ENCODE measurements around the gene ZNF302. TPM values are rescaled to one million over a fixed set of nuclear protein-coding genes. Genes with fewer than 3 reads are reported as not detected.

ZNF302 gene
- total RNA-seq, 6 donors from 2014 or later: 14.0 to 30.7 (median 26.2) TPM

GRCh38 chr19:34732612-34733211 is 55.2 kb downstream of the ZNF302 start:
- Histone ChIP-seq H3K4me3 (peak overlapping the region; percentile 59 to 81 (median 72)), H3K36me3 (peaks cover 0 to 19% (median 4%) of the 10 kb centered on the region in 4 donors), H3K27ac (peak overlapping the region; percentile 96 to 100 (median 97)), H3K4me1 (peaks cover 22 to 30% (median 24%) of the 10 kb centered on the region in 4 donors), H3K9me3 (peaks cover 0 to 11% (median 3%) of the 10 kb centered on the region in 4 donors), H3K27me3 (no peaks in the 10 kb centered on the region)
- DNase-seq (peak in 1 of 2 donors; percentile 33), ATAC-seq (ENCODE audit: low FRiP score in 2 of 2) (no peak)
- TF ChIP-seq EP300 (IDR thresholded peaks at IDR 0.05) (no peak), POLR2AphosphoS5 (IDR thresholded peaks at IDR 0.05) (no peak), POLR2A (IDR thresholded peaks at IDR 0.05) (no peak), CTCF (IDR thresholded peaks at IDR 0.05) (no peak)
- WGBS, 2 donors: 47 to 72% methylated on average over 3 to 15 of the region's 15 CpGs

GRCh38 chr19:34733266-34733745 is 55.8 kb downstream of the ZNF302 start:
- Histone ChIP-seq H3K36me3 (peaks cover 0 to 24% (median 7%) of the 10 kb centered on the region in 4 donors), H3K4me1 (peaks cover 22 to 30% (median 24%) of the 10 kb centered on the region in 4 donors), H3K27me3 (no peaks in the 10 kb centered on the region), H3K4me3 (peak overlapping the region; percentile 59 to 81 (median 72)), H3K27ac (peak overlapping the region; percentile 96 to 100 (median 97)), H3K9me3 (peaks cover 0 to 17% (median 7%) of the 10 kb centered on the region in 4 donors)
- DNase-seq: no peak
- ATAC-seq (ENCODE audit: low FRiP score in 2 of 2): peak; percentile 5 to 46
- 0 to 2% methylated on average over 13 of the region's 13 CpGs for WGBS, 2 donors
- peak; percentile 26 to 27 for TF ChIP-seq POLR2AphosphoS5 (IDR thresholded peaks at IDR 0.05)
- no peak for TF ChIP-seq POLR2A (IDR thresholded peaks at IDR 0.05)
- peak in 1 of 6 experiments; percentile 1 for TF ChIP-seq CTCF (IDR thresholded peaks at IDR 0.05)
- peak in 1 of 4 donors; percentile 5 for TF ChIP-seq EP300 (IDR thresholded peaks at IDR 0.05)

GRCh38 chr19:34733746-34734536 is 56.5 kb downstream of the ZNF302 start, which contains the start of gene ZNF181:
Gene ZNF181 (plus strand): TSS chr19:34734243. CDS start chr19:34735038, 795 bp downstream.
- WGBS, 2 donors: 0% methylated on average over 16 to 53 of the region's 67 CpGs
- H3K27ac ChIP-seq: peak within 1 kb of the TSS; percentile 96 to 100 (median 97)
- TF ChIP-seq EP300 (IDR thresholded peaks at IDR 0.05) (peak in 1 of 4 donors; percentile 70), CTCF (IDR thresholded peaks at IDR 0.05) (peak in 1 of 6 experiments; percentile 13), POLR2AphosphoS5 (IDR thresholded peaks at IDR 0.05) (peak; percentile 70 to 76), POLR2A (IDR thresholded peaks at IDR 0.05) (peak in 2 of 4 donors; percentile 65 to 85)
- peak; percentile 89 to 94 for DNase-seq
- H3K9me3 ChIP-seq: peaks cover 0 to 22% (median 12%) of the 10 kb centered on the region in 4 donors
- H3K27me3 ChIP-seq: no peaks in the 10 kb centered on the region
- H3K36me3 ChIP-seq: peaks cover under 1 to 29% (median 13%) of the 10 kb centered on the region in 4 donors
- ATAC-seq (ENCODE audit: low FRiP score in 2 of 2): peak; percentile 96 to 97
- peaks cover 22 to 30% (median 24%) of the 10 kb centered on the region in 4 donors for H3K4me1 ChIP-seq
- H3K4me3 ChIP-seq: peak within 1 kb of the TSS; percentile 59 to 81 (median 72)

DNA sequence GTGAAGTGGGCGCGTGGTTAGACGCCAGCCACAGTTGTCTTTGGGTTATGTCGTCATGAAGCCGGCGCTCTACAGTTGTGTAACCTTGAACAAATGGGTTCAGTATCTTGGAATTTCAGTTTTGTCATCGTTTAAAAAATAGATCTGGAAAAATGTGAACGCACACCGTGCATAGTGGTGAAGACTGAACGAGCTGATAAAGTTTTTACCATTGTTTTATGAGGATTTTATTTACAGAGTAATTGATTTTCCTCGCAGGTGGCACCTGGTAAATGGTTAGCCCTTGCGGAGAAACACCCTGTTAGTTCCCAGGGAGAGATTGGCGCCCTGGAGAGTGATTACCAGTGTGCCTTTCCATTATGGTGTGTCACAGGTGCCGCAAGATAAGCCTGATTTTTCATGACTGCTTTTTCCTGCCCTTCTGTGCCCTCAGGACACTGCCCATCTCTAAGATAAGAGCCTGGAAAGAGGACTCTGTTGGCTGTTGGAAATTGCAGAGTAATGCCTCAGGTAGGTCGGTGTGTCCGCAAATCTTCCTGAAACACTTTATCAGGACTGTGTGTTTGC is 57.1 kb downstream of the ZNF302 start:
- ATAC-seq (ENCODE audit: low FRiP score in 2 of 2): no peak

More for the DNA sequence above, 57.1 kb downstream of the ZNF302 start:
- H3K4me1 ChIP-seq: peaks cover 22 to 30% (median 24%) of the 10 kb centered on the region in 4 donors
- peaks cover 0 to 29% (median 18%) of the 10 kb centered on the region in 4 donors for H3K9me3 ChIP-seq
- H3K4me3 ChIP-seq: peak overlapping the region; percentile 59 to 81 (median 72)
- DNase-seq: no peak
- H3K36me3 ChIP-seq: peaks cover 7 to 36% (median 20%) of the 10 kb centered on the region in 4 donors
- TF ChIP-seq POLR2A (IDR thresholded peaks at IDR 0.05) (peak in 1 of 4 donors; percentile 11), POLR2AphosphoS5 (IDR thresholded peaks at IDR 0.05) (no peak), EP300 (IDR thresholded peaks at IDR 0.05) (no peak), CTCF (IDR thresholded peaks at IDR 0.05) (no peak)
- WGBS, 2 donors: 16 to 18% methylated on average over 15 to 16 of the region's 16 CpGs
- peak overlapping the region; percentile 96 to 100 (median 97) for H3K27ac ChIP-seq
- no peaks in the 10 kb centered on the region for H3K27me3 ChIP-seq

Small RNA genes within 50 kb of the gene (small RNA-seq; reads per million reads assigned to genes)
- 0 reads per million in 4 donors for gene RF00611

Other genes with a start within 250 kb of the ZNF302 start
- gene UBA2, start 249.3 kb upstream of the ZNF302 start, total RNA-seq: 100 to 1,000 TPM in 1 of 6 donors, 10 to 100 TPM in 5; 40.3 to 107 (median 61.3) TPM
- 10 to 100 TPM; 18.7 to 93.3 (median 56.9) TPM for gene WTIP, start 195.9 kb upstream of the ZNF302 start, total RNA-seq
- gene SCGB2B2, start 519 bp upstream of the ZNF302 start, total RNA-seq: 1 to 10 TPM in 4 of 6 donors, under 1 TPM in 2; 0.47 to 4.6 (median 1.7) TPM
- 10 to 100 TPM in 3 of 6 donors, 1 to 10 TPM in 3; 2.3 to 29.3 (median 10.2) TPM for gene ZNF181, start 56.6 kb downstream of the ZNF302 start, total RNA-seq
- gene ZNF599, start 95.5 kb downstream of the ZNF302 start, total RNA-seq: 1 to 10 TPM; 5.8 to 8.2 (median 7.2) TPM
- 10 to 100 TPM in 1 of 6 donors, 1 to 10 TPM in 5; 2.1 to 15.7 (median 3.2) TPM for gene ZNF30, start 249.2 kb downstream of the ZNF302 start, total RNA-seq